CD4-positive, alpha-beta T cell treated with Interleukin-15 for 1 hour (primary cell): Measurements from ENCODE around the gene IL1RAPL2.
"Not testable (repeated sequence)": the region's sequence is repeated elsewhere in the genome, so short reads cannot be mapped to it uniquely, and the experiment has no call there.

Source experiments
- DNase-seq: peaks from one replicate; pipeline ENCODE4 v3.0.0-alpha.2; 2020

Gene IL1RAPL2

GRCh38 chrX:105646592-105647372 is 1080.8 kb downstream of the IL1RAPL2 start:
- DNase-seq: no peak

- no peak for DNase-seq
Measured at GRCh38 chrX:105647749-105648148, 1081.8 kb downstream of the IL1RAPL2 start.

GRCh38 chrX:105648732-105649131 is 1082.7 kb downstream of the IL1RAPL2 start:
- DNase-seq: no peak

- no peak for DNase-seq
Measured at GRCh38 chrX:105650577-105650976, 1084.6 kb downstream of the IL1RAPL2 start.

DNA sequence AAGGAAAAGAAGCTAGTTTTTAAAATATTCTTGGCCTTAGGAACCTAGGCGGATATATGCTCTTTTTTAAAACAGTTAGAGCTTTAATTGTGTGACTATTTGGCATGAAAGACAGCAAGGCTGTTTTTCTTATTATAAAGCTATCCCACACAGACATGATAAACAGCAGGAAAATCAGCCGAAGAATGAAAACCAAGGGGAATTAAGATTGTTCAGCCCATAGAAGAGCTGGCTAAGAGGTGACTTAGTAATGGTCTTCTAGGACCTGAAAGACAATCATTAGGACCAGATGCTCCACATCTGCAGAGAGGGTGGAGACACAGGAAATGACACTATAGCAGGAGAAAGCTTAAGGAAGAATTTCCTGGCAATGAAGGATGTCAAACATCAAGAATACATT is 1085.0 kb downstream of the IL1RAPL2 start:
- DNase-seq: no peak

GRCh38 chrX:105653891-105654290 is 1087.9 kb downstream of the IL1RAPL2 start:
- no peak for DNase-seq

GRCh38 chrX:105658136-105658535 is 1092.1 kb downstream of the IL1RAPL2 start:
- no peak for DNase-seq

DNA sequence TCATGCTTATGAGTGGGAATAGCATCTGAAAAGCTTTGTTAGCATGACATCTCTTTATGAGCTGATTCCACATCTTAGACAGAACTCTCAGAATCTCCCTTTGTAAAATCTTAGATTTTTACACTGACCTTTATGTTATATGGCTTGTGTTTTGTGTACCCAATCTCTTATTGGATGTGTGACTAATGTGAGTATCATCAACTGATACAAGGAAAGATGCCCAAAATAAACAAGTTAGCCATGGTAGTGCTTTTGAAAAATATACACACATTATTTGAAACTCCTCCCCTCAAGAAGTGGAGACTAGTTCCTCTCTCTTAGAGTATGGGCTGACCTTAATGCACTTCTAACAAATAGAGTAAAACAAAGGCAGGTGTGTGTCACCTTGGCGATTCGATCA is 1096.2 kb downstream of the IL1RAPL2 start:
- DNase-seq: no peak

DNA sequence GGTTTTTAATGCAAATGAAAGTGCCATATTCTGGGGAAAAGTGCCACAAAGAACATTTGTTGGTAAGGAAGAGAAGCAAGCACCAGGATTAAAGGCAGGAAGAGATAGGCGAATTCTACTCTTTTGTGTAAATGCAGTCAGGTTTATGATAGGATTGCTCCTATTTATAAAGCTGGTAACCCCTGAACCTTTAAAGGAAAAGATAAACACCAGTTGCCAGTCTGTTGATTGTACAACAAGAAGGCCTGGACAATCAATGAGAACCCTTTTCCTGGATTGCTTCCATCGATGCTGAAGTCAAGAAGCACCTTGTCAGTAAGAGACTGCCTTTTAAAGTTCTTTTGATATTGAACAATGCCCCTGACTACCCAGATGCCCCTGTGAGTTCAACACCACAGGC is 1098.2 kb downstream of the IL1RAPL2 start:
- DNase-seq: no peak

GRCh38 chrX:105684288-105684687 is 1118.3 kb downstream of the IL1RAPL2 start:
- DNase-seq: not testable (repeated sequence)

DNA sequence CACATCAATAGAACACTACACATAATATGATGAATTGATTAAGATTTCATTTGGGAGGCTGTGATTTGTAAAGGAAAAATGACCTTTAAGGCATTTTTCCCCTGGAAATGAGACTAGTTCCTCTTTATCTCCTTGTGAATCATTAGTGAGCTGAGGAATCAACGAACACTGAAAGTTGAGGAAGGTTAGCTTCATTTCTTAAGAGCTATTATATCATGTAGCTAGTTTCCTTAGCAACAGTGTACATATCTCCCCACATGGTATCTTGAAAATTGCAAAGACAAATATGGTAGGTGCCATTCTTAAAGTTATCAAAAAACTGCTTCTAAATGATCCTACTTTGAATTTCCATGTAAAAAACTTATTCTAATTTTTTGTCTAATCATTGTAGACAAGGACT is 1128.8 kb downstream of the IL1RAPL2 start:
- DNase-seq: no peak

DNA sequence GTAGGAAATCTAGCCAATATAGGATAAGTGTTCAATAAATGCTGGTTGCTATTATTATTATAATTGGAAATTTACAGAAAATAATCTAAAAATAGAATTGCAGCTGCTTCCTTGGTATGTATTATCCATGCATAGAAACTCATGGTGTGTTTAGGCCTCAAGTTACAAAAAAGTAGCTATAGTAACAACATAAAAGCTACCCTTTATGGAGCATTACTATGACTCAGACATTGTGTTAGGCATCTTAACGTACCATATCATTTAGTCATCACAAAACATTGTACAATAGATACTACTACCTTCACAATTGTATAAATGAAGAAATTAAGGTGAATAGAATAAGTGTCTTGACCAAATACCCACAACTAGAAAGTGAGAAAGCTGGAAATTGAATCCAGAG is 1129.5 kb downstream of the IL1RAPL2 start:
- no peak for DNase-seq

GRCh38 chrX:105696870-105697269 is 1130.9 kb downstream of the IL1RAPL2 start:
- DNase-seq: no peak

DNA sequence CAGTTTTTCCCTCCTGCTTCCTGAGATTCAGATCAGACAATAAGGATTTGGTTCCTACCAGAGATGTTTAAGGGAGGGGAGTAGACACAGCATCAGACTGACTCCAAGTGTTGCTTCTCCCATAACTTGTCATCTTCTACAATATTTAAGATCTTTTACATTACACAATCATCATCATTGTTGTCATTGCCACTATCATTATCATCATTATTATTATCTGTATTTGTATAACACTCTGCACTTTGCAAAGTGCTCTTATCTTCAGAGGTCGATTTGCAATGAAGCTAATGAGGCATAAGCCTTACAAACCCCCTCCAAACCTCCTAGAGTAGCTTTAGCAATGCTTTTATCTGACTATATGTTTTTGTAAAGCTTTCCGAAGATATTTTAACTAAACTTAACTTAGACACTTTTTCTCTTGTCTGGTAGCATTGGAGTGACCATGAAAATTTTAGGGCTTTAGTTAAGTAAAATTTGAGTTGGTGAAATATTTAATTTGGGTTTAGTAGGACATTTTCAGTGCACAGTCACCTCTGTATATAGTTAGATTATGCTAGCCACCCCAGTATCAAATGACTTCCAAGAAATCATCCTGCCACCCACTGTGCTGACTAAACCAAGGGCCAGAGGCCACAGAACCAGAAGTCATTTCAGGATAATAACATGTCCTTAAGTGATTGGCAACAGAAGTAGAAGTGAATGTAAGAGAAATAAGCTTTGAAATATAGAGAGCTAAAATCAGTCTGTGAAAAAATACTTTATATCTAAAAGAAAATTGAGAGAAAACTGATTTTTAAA is 1132.2 kb downstream of the IL1RAPL2 start:
- no peak for DNase-seq

DNA sequence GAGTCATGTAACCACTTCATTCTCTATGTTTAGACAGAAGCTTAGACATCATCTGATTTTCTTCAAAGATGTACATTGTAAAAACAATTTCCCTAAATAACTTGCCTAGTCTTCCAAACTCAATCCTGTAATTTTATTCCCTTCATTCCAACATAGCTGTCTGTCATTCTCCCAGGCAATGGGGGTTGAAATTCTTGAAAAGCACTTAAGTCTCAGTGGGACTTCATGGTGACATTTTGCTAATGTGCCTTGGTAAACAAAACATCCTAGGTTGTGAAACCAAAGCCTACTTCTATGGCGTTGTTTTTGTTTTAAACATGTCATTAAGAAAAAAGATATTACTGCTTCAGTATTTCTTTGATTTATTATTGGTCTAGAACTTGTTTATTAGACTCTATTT is 1134.3 kb downstream of the IL1RAPL2 start:
- no peak for DNase-seq

GRCh38 chrX:105701310-105702052 is 1135.5 kb downstream of the IL1RAPL2 start:
- DNase-seq: no peak

- DNase-seq: no peak
Measured at GRCh38 chrX:105703876-105704275, 1137.9 kb downstream of the IL1RAPL2 start.

- DNase-seq: no peak
Measured at GRCh38 chrX:105706041-105706440, 1140.0 kb downstream of the IL1RAPL2 start.

DNA sequence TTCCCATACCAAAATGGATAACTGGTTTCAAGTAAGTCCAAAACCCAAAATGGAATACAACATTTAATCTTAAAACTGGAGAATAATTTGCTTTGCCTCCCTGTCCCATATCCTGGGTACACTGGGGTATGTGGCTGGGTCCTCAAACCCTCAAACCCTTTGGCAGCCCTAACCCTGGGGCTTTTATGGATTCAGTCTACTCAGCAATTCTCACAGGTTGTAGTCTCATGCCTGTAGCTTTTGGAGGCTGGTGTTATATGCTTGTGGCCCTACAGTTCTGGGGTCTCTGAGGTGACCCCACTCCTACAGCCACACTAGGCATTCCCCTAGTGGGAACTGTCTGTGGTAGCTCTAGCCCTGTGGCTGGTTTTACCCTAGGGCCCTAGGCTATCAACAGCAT is 1145.8 kb downstream of the IL1RAPL2 start:
- DNase-seq: no peak

- no peak for DNase-seq
Measured at GRCh38 chrX:105715746-105716145, 1149.7 kb downstream of the IL1RAPL2 start.

DNA sequence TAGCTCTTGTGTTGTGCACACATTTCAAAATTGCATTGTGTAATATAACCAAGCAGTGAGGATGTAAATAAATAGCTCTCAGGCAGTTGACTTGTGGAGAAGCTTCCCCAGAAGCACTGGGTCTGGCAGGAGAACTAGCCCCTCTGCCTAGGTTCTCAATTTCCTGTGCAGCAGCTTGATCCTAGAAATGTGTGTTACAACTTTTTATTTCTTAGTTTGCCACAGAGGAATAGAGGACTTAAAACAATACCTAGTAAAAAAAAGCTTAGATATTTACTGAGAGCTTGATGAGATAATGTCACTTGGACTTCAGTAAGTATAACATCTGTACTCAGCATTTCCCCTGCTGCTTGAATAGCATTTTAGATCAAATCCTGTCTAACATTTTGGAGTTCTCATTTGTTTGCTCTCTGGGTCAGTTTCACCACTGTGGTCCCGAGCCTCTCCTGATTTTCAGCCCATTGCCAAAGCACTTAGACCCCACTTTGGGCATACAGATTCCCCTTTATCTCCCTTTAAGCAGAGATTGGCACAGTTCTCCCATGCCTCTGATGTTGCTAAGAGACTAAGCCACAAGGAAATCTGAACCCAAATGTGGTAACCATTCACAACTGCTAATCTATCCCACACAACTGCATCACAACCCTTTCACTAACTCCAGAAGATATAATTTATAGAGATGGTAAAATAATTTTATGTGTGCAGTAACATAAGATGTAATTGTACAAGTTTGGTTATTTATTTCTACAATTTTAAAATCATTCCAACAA is 1158.2 kb downstream of the IL1RAPL2 start:
- no peak for DNase-seq

GRCh38 chrX:105725228-105725627 is 1159.2 kb downstream of the IL1RAPL2 start:
- no peak for DNase-seq

- no peak for DNase-seq
Measured at GRCh38 chrX:105738162-105738561, 1172.2 kb downstream of the IL1RAPL2 start.
